NCI-H2029 (cell line): ENCODE measurements around the gene PFN3.
A peak's percentile ranks its signal among the peaks of the same experiment; 100 is the strongest.
"Not testable (repeated sequence)": the region's sequence is repeated elsewhere in the genome, so short reads cannot be mapped to it uniquely, and the experiment has no call there.

ENCODE experiments used
- DNase-seq: peaks from one replicate; lab custom pipeline; 2025; lab: John Stamatoyannopoulos, UW

PFN3 gene

GRCh38 chr5:177393206-177393765, 7.2 kb downstream of the PFN3 start:
- DNase-seq: no peak

- no peak for DNase-seq
Measured at GRCh38 chr5:177392765-177393164, 7.7 kb downstream of the PFN3 start.

GRCh38 chr5:177390363-177391300, 9.8 kb downstream of the PFN3 start:
- peak; percentile 70 for DNase-seq

- DNase-seq: no peak
Measured at GRCh38 chr5:177389241-177390169, 11.0 kb downstream of the PFN3 start.

GRCh38 chr5:177388521-177389052, 11.9 kb downstream of the PFN3 start:
- no peak for DNase-seq

- DNase-seq: no peak
Measured at GRCh38 chr5:177387405-177387804, 13.1 kb downstream of the PFN3 start.

GRCh38 chr5:177386542-177386941, 13.9 kb downstream of the PFN3 start:
- DNase-seq: no peak

- DNase-seq: no peak
Measured at GRCh38 chr5:177385720-177386119, 14.7 kb downstream of the PFN3 start.

- no peak for DNase-seq
Measured at GRCh38 chr5:177384134-177384533, 16.3 kb downstream of the PFN3 start, which contains the start of gene SLC34A1. SLC34A1 (plus strand) TSS chr5:177384434; CDS start chr5:177385742, 1,308 bp downstream.

- no peak for DNase-seq
Measured at GRCh38 chr5:177383181-177383580, 17.3 kb downstream of the PFN3 start.

GRCh38 chr5:177382423-177383029, 17.9 kb downstream of the PFN3 start:
- no peak for DNase-seq

GRCh38 chr5:177380805-177381126, 19.7 kb downstream of the PFN3 start:
- DNase-seq: no peak

- no peak for DNase-seq
Measured at GRCh38 chr5:177378884-177379883, 21.3 kb downstream of the PFN3 start.

GRCh38 chr5:177377851-177378776, 22.3 kb downstream of the PFN3 start:
- DNase-seq: no peak

- DNase-seq: no peak
Measured at GRCh38 chr5:177376107-177376506, 24.4 kb downstream of the PFN3 start.

GRCh38 chr5:177375516-177375915, 24.9 kb downstream of the PFN3 start:
- not testable (repeated sequence) for DNase-seq

GRCh38 chr5:177374211-177374610, 26.2 kb downstream of the PFN3 start:
- no peak for DNase-seq

- DNase-seq: no peak
Measured at GRCh38 chr5:177373806-177374205, 26.7 kb downstream of the PFN3 start.

- no peak for DNase-seq
Measured at GRCh38 chr5:177372910-177373309, 27.6 kb downstream of the PFN3 start.
